Smooth muscle cell (in vitro differentiated cells): ENCODE measurements around the gene EXOSC2. TPM values are rescaled to one million over a fixed set of nuclear protein-coding genes. Genes with fewer than 3 reads are reported as not detected.

Source experiments
- DNase-seq: peaks from one replicate; lab custom pipeline; 2025; ENCODE audit not compliant: unreplicated experiment; lab: John Stamatoyannopoulos, UW
- H2AFZ ChIP-seq: fragments of 200-600 bp; sonication (generic); 2 replicates; pipeline ENCODE4 v1.6.0; 2016; ENCODE audit warnings: antibody characterized with exemption, low read depth, mild to moderate bottlenecking
- H3F3A ChIP-seq: fragments of 200-600 bp; sonication (generic); 2 replicates; pipeline ENCODE4 v1.6.0; 2017; ENCODE audit warnings: antibody characterized with exemption, low read depth
- H3K27ac ChIP-seq: fragments of 200-600 bp; sonication (generic); 2 replicates; pipeline ENCODE4 v1.5.1; 2016; ENCODE audit warnings: low read depth, mild to moderate bottlenecking
- H3K27me3 ChIP-seq: fragments of 200-600 bp; sonication (generic); 2 replicates; pipeline ENCODE4 v1.6.1; 2016; ENCODE audit warnings: low read depth, mild to moderate bottlenecking
- H3K36me3 ChIP-seq: fragments of 200-600 bp; sonication (generic); 2 replicates; pipeline ENCODE4 v1.5.1; 2016; ENCODE audit warnings: low read depth
- H3K4me1 ChIP-seq: fragments of 200-600 bp; sonication (generic); 2 replicates; pipeline ENCODE4 v1.5.1; 2016; ENCODE audit warnings: low read depth
- H3K4me2 ChIP-seq: fragments of 200-600 bp; sonication (generic); 2 replicates; pipeline ENCODE4 v1.6.0; 2016; ENCODE audit warnings: mild to moderate bottlenecking
- H3K4me3 ChIP-seq: fragments of 200-600 bp; sonication (generic); 2 replicates; pipeline ENCODE4 v1.5.1; 2016; ENCODE audit warnings: mild to moderate bottlenecking
- H3K79me2 ChIP-seq: fragments of 200-600 bp; sonication (generic); 2 replicates; pipeline ENCODE4 v1.6.0; 2016; ENCODE audit warnings: low read depth, mild to moderate bottlenecking
- H3K9ac ChIP-seq: fragments of 200-600 bp; sonication (generic); 2 replicates; pipeline ENCODE4 v1.6.0; 2016; ENCODE audit warnings: low read depth
- H3K9me3 ChIP-seq: fragments of 200-600 bp; sonication (generic); replicated peaks from 2 replicates; pipeline ENCODE4 v1.5.1; 2016; ENCODE audit warnings: low read depth
- H4K20me1 ChIP-seq: fragments of 200-600 bp; sonication (generic); 2 replicates; pipeline ENCODE4 v1.6.0; 2016; ENCODE audit warnings: low read depth
- CTCF ChIP-seq: fragments of 200-600 bp; sonication (generic); IDR thresholded peaks from 2 replicates; pipeline ENCODE4 v1.5.1; 2017; ENCODE audit warnings: borderline replicate concordance, mild to moderate bottlenecking, antibody characterized with exemption; ENCODE audit not compliant: insufficient read depth, poor library complexity, severe bottlenecking
- WGBS: methylation state at CpG from one replicate; pipeline ENCODE4 v1.1.7; 2016; ENCODE audit warnings: low lambda C conversion rate; 5-methylcytosine and 5-hydroxymethylcytosine counted together
- polyA plus RNA-seq: library from polyadenylated mRNA; unstranded; fragments of >200 nt; fragmentation: Nextera tagmentation; extraction: Ambion mirVana; gene quantifications from 2 replicates; pipeline ENCODE4 v1.2.1, GENCODE V29; 2016
- total RNA-seq: library from RNA; depleted of rRNA; stranded (reverse); fragments of >200 nt; gene quantifications from 2 replicates; pipeline ENCODE4 v1.2.3, GENCODE V29; 2014

Gene EXOSC2
- total and polyA plus RNA-seq, 2 experiments from 2014 or later: 14.7 to 15.8 TPM

- peaks cover 74% of the 10 kb centered on the region for H3K27me3 ChIP-seq
These were observed 27.0 kb upstream of the EXOSC2 start for GRCh38 chr9:130666393-130667119.

GRCh38 chr9:130667120-130667435 is 26.5 kb upstream of the EXOSC2 start:
- Histone ChIP-seq H3K9ac (no peak overlapping the region), H3K4me3 (no peak overlapping the region), H3K79me2 (no peaks in the 10 kb centered on the region), H3K4me2 (no peak overlapping the region), H2AFZ (no peak overlapping the region), H3K4me1 (peaks cover 31% of the 10 kb centered on the region), H3K27me3 (peaks cover 69% of the 10 kb centered on the region), H3K36me3 (no peaks in the 10 kb centered on the region), H4K20me1 (peaks cover 7% of the 10 kb centered on the region), H3K9me3 (no peaks in the 10 kb centered on the region), H3K27ac (no peak overlapping the region), H3F3A (no peaks in the 10 kb centered on the region)
- no peak for DNase-seq
- no peak for TF ChIP-seq CTCF
- 40% methylated on average over 4 of the region's 4 CpGs for WGBS

More at GRCh38 chr9:130666393-130667119, 27.0 kb upstream of the EXOSC2 start:
- Histone ChIP-seq H3K4me3 (no peak overlapping the region), H3K4me1 (peaks cover 34% of the 10 kb centered on the region), H3K9ac (no peak overlapping the region), H3K27ac (no peak overlapping the region), H3K36me3 (no peaks in the 10 kb centered on the region), H3F3A (no peaks in the 10 kb centered on the region), H4K20me1 (peaks cover 7% of the 10 kb centered on the region), H3K4me2 (no peak overlapping the region), H3K9me3 (no peaks in the 10 kb centered on the region), H2AFZ (no peak overlapping the region), H3K79me2 (no peaks in the 10 kb centered on the region)
- WGBS: 8% methylated on average over 44 of the region's 60 CpGs
- TF ChIP-seq CTCF: no peak
- DNase-seq: no peak

DNA sequence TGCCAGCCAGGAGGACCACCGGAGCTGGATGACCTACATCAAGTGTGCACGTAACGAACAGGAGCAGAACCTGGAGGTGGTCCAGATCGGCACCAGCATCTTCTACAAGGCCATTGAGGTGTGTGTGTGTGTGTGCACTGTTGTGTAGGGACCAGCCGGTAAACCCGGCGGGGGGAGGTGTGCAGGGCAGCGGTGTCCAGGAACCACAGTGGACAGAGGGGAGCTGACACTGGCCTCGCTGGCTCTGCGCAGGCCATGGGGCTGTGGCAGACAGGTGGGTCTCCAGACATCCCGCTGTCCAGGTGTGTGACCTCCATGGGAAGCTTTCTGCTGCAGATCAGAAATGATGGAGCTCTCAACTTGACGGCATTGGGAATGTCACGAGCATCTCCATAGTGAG is 25.4 kb upstream of the EXOSC2 start:
- H3K9me3 ChIP-seq: no peaks in the 10 kb centered on the region
- 95% methylated on average over 13 of the region's 13 CpGs for WGBS
- DNase-seq: no peak
- H3K4me2 ChIP-seq: no peak overlapping the region
- H3K27ac ChIP-seq: no peak overlapping the region
- H3K79me2 ChIP-seq: no peaks in the 10 kb centered on the region
- H2AFZ ChIP-seq: no peak overlapping the region
- H4K20me1 ChIP-seq: no peaks in the 10 kb centered on the region
- H3K36me3 ChIP-seq: no peaks in the 10 kb centered on the region
- TF ChIP-seq CTCF: no peak
- no peak overlapping the region for H3K4me3 ChIP-seq
- H3F3A ChIP-seq: no peaks in the 10 kb centered on the region
- H3K9ac ChIP-seq: no peak overlapping the region
- H3K4me1 ChIP-seq: peaks cover 27% of the 10 kb centered on the region
- peaks cover 58% of the 10 kb centered on the region for H3K27me3 ChIP-seq

- H3K4me1 ChIP-seq: peaks cover 24% of the 10 kb centered on the region
- no peaks in the 10 kb centered on the region for H4K20me1 ChIP-seq
- H3K4me2 ChIP-seq: no peak overlapping the region
- no peak for TF ChIP-seq CTCF
- no peak for DNase-seq
- H3K27ac ChIP-seq: no peak overlapping the region
- H3K9me3 ChIP-seq: no peaks in the 10 kb centered on the region
- H3F3A ChIP-seq: no peaks in the 10 kb centered on the region
- H3K27me3 ChIP-seq: peaks cover 53% of the 10 kb centered on the region
- no peaks in the 10 kb centered on the region for H3K79me2 ChIP-seq
- H3K4me3 ChIP-seq: no peak overlapping the region
- no peak overlapping the region for H3K9ac ChIP-seq
- no peak overlapping the region for H2AFZ ChIP-seq
- H3K36me3 ChIP-seq: no peaks in the 10 kb centered on the region
- 80% methylated on average over 12 of the region's 12 CpGs for whole genome bisulfite sequencing
These were observed 24.9 kb upstream of the EXOSC2 start for GRCh38 chr9:130668659-130669058.
